DOHH2 (cell line): Measurements from ENCODE around the gene MRPS25.

Experiments used
- CTCF ChIP-seq: fragments of 200-600 bp; sonication (generic); IDR thresholded peaks from one replicate; pipeline ENCODE4 v1.5.1; 2014; ENCODE audit warnings: antibody characterized with exemption, mild to moderate bottlenecking, low read depth, low read length; ENCODE audit not compliant: poor library complexity, severe bottlenecking
- EZH2phosphoT487 ChIP-seq: fragments of 200-600 bp; sonication (generic); IDR thresholded peaks from 2 replicates; pipeline ENCODE4 v1.6.1; 2017; ENCODE audit warnings: borderline replicate concordance, mild to moderate bottlenecking, antibody characterized with exemption, low read length, moderate library complexity, mixed read lengths

GRCh38 chr3:15041950-15042349, 23.2 kb downstream of the MRPS25 start:
- TF ChIP-seq CTCF (no peak), EZH2phosphoT487 (no peak)
